Colonic mucosa (tissue), 4 donors: Measurements from ENCODE around the gene SELENOF. TPM values are rescaled to one million over a fixed set of nuclear protein-coding genes. Genes with fewer than 3 reads are reported as not detected.

Experiments
- DNase-seq: peaks from one replicate; pipeline ENCODE4 v3.0.0-alpha.2; 2020
- H3K27ac ChIP-seq: fragments of 200-600 bp; one replicate; pipeline ENCODE4 v1.8.0; 2021
- H3K27me3 ChIP-seq: fragments of 200-600 bp; one replicate; pipeline ENCODE4 v1.8.0; 2021
- H3K36me3 ChIP-seq: fragments of 200-600 bp; one replicate; pipeline ENCODE4 v1.8.0; 2021
- H3K4me1 ChIP-seq: fragments of 200-600 bp; one replicate; pipeline ENCODE4 v1.8.0; 2021; ENCODE audit warnings: mild to moderate bottlenecking
- H3K4me3 ChIP-seq: fragments of 200-600 bp; one replicate; pipeline ENCODE4 v1.8.0; 2021
- H3K9ac ChIP-seq, 2 donors: one replicate each; pipeline ENCODE4 v1.7.0; 2013; ENCODE audit warnings: control low read depth in 2 of 2, low read depth in 2 of 2, low read length in 2 of 2
- H3K9me3 ChIP-seq: fragments of 200-600 bp; one replicate; pipeline ENCODE4 v1.8.0; 2021
- CTCF ChIP-seq: fragments of 200-600 bp; IDR thresholded peaks from one replicate; pipeline ENCODE4 v1.8.0; 2022; ENCODE audit warnings: antibody characterized with exemption, mild to moderate bottlenecking
- intact Hi-C: fragments of 100-400 bp; cut with DNase I; formaldehyde crosslinking; loops from one replicate; pipeline ENCODE4 v1.14.1; 2022
- total RNA-seq, 2 donors: library from RNA; stranded (reverse); fragmentation: NEBNext Ultra II Directional in 1 of 2; extraction: Animal tissue kit (Norgen Biotek cat#: 25700) in 1 of 2; gene quantifications; one replicate each; pipeline ENCODE4 v1.2.1, GENCODE V29; 2021
- donor health status: healthy.
- donor health status: DM: no; HTN: no; CAD: no.
- donor health status: DM: no; HTN: no; CAD: no.

The SELENOF gene
- total RNA-seq, 2 donors from 2014 or later, result 207 to 215 TPM

GRCh38 chr1:86852782-86853408, 61.0 kb downstream of the SELENOF start:
- H3K27me3 ChIP-seq, result no peaks in the 10 kb centered on the region
- H3K9me3 ChIP-seq, result no peaks in the 10 kb centered on the region
- TF ChIP-seq CTCF, result no peak
- intact Hi-C loops, result no loop called here
- H3K4me3 ChIP-seq, result no peak overlapping the region
- no peak for DNase-seq
- no peak overlapping the region for H3K9ac ChIP-seq
- H3K36me3 ChIP-seq, result no peaks in the 10 kb centered on the region
- no peak overlapping the region for H3K27ac ChIP-seq
- no peaks in the 10 kb centered on the region for H3K4me1 ChIP-seq

GRCh38 chr1:86852289-86852688, 61.6 kb downstream of the SELENOF start:
- Histone ChIP-seq H3K9ac (no peak overlapping the region), H3K4me3 (no peak overlapping the region), H3K36me3 (no peaks in the 10 kb centered on the region), H3K4me1 (no peaks in the 10 kb centered on the region), H3K9me3 (no peaks in the 10 kb centered on the region), H3K27ac (no peak overlapping the region), H3K27me3 (no peaks in the 10 kb centered on the region)
- intact Hi-C loops, result no loop called here
- DNase-seq, result no peak
- TF ChIP-seq CTCF, result no peak

GRCh38 chr1:86849756-86850155, 64.2 kb downstream of the SELENOF start:
- Histone ChIP-seq H3K4me1 (no peaks in the 10 kb centered on the region), H3K9ac (no peak overlapping the region), H3K36me3 (no peaks in the 10 kb centered on the region), H3K4me3 (no peak overlapping the region), H3K27ac (no peak overlapping the region), H3K9me3 (no peaks in the 10 kb centered on the region), H3K27me3 (no peaks in the 10 kb centered on the region)
- no peak for DNase-seq
- no peak for TF ChIP-seq CTCF
- intact Hi-C loops, result no loop called here

- intact Hi-C loops, result no loop called here
- Histone ChIP-seq H3K9ac (no peak overlapping the region), H3K4me3 (no peak overlapping the region), H3K9me3 (no peaks in the 10 kb centered on the region), H3K4me1 (no peaks in the 10 kb centered on the region), H3K27ac (no peak overlapping the region), H3K27me3 (no peaks in the 10 kb centered on the region), H3K36me3 (no peaks in the 10 kb centered on the region)
- DNase-seq, result no peak
- no peak for TF ChIP-seq CTCF
Measured at GRCh38 chr1:86848654-86849053, 65.3 kb downstream of the SELENOF start.

GRCh38 chr1:86846164-86846647, 67.7 kb downstream of the SELENOF start:
- Histone ChIP-seq H3K9ac (no peak overlapping the region), H3K9me3 (no peaks in the 10 kb centered on the region), H3K4me3 (no peak overlapping the region), H3K27me3 (no peaks in the 10 kb centered on the region), H3K36me3 (no peaks in the 10 kb centered on the region), H3K4me1 (no peaks in the 10 kb centered on the region), H3K27ac (no peak overlapping the region)
- DNase-seq, result no peak
- no peak for TF ChIP-seq CTCF
- intact Hi-C loops, result no loop called here
